NCI-H82 (cell line): ENCODE measurements around the gene MAGEC3.
"Not testable (repeated sequence)": the region's sequence is repeated elsewhere in the genome, so short reads cannot be mapped to it uniquely, and the experiment has no call there.

Source experiments
- DNase-seq: peaks from one replicate; lab custom pipeline; 2025; lab: John Stamatoyannopoulos, UW

MAGEC3 gene

GRCh38 chrX:141838016-141838415 lies at the start of gene MAGEC3:
MAGEC3 (plus strand) TSS chrX:141838316; CDS start chrX:141838316, 0 bp downstream.
- no peak for DNase-seq

- DNase-seq, result no peak
Measured at GRCh38 chrX:141791856-141792255, 46.3 kb upstream of the MAGEC3 start.

GRCh38 chrX:141811438-141811837 lies 26.7 kb upstream of the MAGEC3 start:
- no peak for DNase-seq

- no peak for DNase-seq
Measured at GRCh38 chrX:141814213-141814857, 23.8 kb upstream of the MAGEC3 start.

- DNase-seq, result no peak
Measured at GRCh38 chrX:141815904-141816303, 22.2 kb upstream of the MAGEC3 start.

- DNase-seq, result no peak
Measured at GRCh38 chrX:141832247-141832646, 5.9 kb upstream of the MAGEC3 start.

GRCh38 chrX:141839856-141840255 lies 1.7 kb downstream of the MAGEC3 start:
- no peak for DNase-seq

GRCh38 chrX:141857479-141857878 lies 19.4 kb downstream of the MAGEC3 start:
- no peak for DNase-seq

- DNase-seq, result peak; percentile 8
Measured at GRCh38 chrX:141879616-141880015, 41.5 kb downstream of the MAGEC3 start.

GRCh38 chrX:141888811-141889210 lies 50.7 kb downstream of the MAGEC3 start:
- DNase-seq, result not testable (repeated sequence)

GRCh38 chrX:141894733-141895132 lies 56.6 kb downstream of the MAGEC3 start:
- no peak for DNase-seq

- no peak for DNase-seq
Measured at GRCh38 chrX:141897690-141898089, 59.6 kb downstream of the MAGEC3 start.

GRCh38 chrX:141902366-141902765 lies 64.2 kb downstream of the MAGEC3 start:
- DNase-seq, result no peak

- peak; percentile 7 for DNase-seq
Measured at GRCh38 chrX:141903400-141904155, 65.5 kb downstream of the MAGEC3 start, which contains the start of gene MAGEC1. MAGEC1 (plus strand) TSS chrX:141903894; CDS start chrX:141905073, 1,179 bp downstream.

- DNase-seq, result no peak
Measured at GRCh38 chrX:141904262-141904661, 66.1 kb downstream of the MAGEC3 start.

- no peak for DNase-seq
Measured at GRCh38 chrX:141917801-141918200, 79.7 kb downstream of the MAGEC3 start.

GRCh38 chrX:141924293-141924692 lies 86.2 kb downstream of the MAGEC3 start:
- DNase-seq, result no peak

GRCh38 chrX:141928432-141928831 lies 90.3 kb downstream of the MAGEC3 start:
- no peak for DNase-seq

GRCh38 chrX:141934059-141934641 lies 96.0 kb downstream of the MAGEC3 start:
- DNase-seq, result no peak

- no peak for DNase-seq
Measured at GRCh38 chrX:141935645-141936044, 97.5 kb downstream of the MAGEC3 start.

GRCh38 chrX:141936080-141936479 lies 98.0 kb downstream of the MAGEC3 start:
- peak; percentile 1 for DNase-seq

- no peak for DNase-seq
Measured at GRCh38 chrX:141941234-141941633, 103.1 kb downstream of the MAGEC3 start.

- no peak for DNase-seq
Measured at GRCh38 chrX:141945426-141945825, 107.3 kb downstream of the MAGEC3 start.
